ENCODE results near the gene ARFGEF3. TPM values are rescaled to one million over a fixed set of nuclear protein-coding genes. Genes with fewer than 3 reads are reported as not detected.
A peak's percentile ranks its signal among the peaks of the same experiment; 100 is the strongest.

Gene ARFGEF3
- total and polyA plus RNA-seq, 7 donors, result 1.5 to 5.2 (median 3.5) TPM

DNA sequence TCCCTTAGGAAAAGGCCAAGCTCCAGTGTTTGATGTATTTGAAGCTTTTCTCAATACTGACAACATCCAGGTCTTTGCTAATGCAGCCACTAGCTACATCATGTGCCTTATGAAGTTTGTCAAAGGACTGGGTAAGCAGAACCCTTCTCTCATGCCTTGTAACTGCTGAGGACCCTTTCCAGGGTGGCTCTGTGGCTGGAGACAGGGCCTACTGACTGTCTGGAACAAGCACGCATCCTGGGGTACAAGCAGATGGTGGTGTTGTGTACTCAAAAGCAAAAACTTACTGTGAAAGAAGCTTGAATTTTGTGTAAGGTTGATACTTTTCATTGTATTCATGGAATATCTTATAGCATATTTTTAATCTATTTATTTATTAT is 147.0 kb downstream of the ARFGEF3 start:
- H3K36me3 ChIP-seq, result no peaks in the 10 kb centered on the region
- no peak overlapping the region for H3K4me3 ChIP-seq
- H3K9me3 ChIP-seq, result no peaks in the 10 kb centered on the region
- DNase-seq, result no peak
- intact Hi-C loops (cut with DNase I), result no loop called here
- peak overlapping the region in 1 of 4 donors; percentile 26 for H3K27ac ChIP-seq
- H3K4me1 ChIP-seq, result peaks cover 0 to 16% (median 12%) of the 10 kb centered on the region in 4 donors
- WGBS, 2 donors, result 97% methylated on average over 1 of the region's 1 CpG
- no peaks in the 10 kb centered on the region for H3K27me3 ChIP-seq
- TF ChIP-seq EP300 (IDR thresholded peaks at IDR 0.05) (no peak), POLR2AphosphoS5 (IDR thresholded peaks at IDR 0.05) (no peak), POLR2A (IDR thresholded peaks at IDR 0.05) (no peak)
- TF ChIP-seq, protein P1, sequence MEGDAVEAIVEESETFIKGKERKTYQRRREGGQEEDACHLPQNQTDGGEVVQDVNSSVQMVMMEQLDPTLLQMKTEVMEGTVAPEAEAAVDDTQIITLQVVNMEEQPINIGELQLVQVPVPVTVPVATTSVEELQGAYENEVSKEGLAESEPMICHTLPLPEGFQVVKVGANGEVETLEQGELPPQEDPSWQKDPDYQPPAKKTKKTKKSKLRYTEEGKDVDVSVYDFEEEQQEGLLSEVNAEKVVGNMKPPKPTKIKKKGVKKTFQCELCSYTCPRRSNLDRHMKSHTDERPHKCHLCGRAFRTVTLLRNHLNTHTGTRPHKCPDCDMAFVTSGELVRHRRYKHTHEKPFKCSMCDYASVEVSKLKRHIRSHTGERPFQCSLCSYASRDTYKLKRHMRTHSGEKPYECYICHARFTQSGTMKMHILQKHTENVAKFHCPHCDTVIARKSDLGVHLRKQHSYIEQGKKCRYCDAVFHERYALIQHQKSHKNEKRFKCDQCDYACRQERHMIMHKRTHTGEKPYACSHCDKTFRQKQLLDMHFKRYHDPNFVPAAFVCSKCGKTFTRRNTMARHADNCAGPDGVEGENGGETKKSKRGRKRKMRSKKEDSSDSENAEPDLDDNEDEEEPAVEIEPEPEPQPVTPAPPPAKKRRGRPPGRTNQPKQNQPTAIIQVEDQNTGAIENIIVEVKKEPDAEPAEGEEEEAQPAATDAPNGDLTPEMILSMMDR (IDR thresholded peaks at IDR 0.05), result no peak

DNA sequence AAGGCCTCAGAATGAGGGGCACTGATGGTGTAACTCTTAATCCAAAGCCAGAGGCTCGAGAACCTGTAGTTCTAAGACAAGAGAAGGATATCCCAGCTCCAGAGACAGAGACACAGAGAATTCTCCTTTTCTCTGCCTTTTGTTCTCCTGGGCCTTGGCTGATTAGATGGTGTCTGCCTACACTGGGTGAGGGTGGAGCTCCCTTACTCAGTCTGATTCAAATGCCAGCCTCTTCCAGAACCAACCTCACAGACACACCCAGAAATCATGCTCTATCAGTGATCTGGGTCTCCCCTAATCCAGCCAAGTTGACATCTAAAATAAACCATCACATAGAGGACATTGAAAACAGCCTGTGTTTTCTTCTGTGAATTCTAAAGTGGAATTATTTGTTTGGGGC is 148.0 kb downstream of the ARFGEF3 start:
- Histone ChIP-seq H3K36me3 (no peaks in the 10 kb centered on the region), H3K9me3 (no peaks in the 10 kb centered on the region), H3K27ac (no peak overlapping the region), H3K4me1 (peaks cover 0 to 16% (median 12%) of the 10 kb centered on the region in 4 donors), H3K27me3 (no peaks in the 10 kb centered on the region), H3K4me3 (no peak overlapping the region)
- intact Hi-C loops (cut with DNase I), result no loop called here
- DNase-seq, result no peak
- WGBS, 2 donors, result 87 to 90% methylated on average over 1 of the region's 1 CpG
- TF ChIP-seq EP300 (IDR thresholded peaks at IDR 0.05) (no peak), POLR2AphosphoS5 (IDR thresholded peaks at IDR 0.05) (no peak), POLR2A (IDR thresholded peaks at IDR 0.05) (no peak)
- TF ChIP-seq, protein P1 (IDR thresholded peaks at IDR 0.05), result no peak

DNA sequence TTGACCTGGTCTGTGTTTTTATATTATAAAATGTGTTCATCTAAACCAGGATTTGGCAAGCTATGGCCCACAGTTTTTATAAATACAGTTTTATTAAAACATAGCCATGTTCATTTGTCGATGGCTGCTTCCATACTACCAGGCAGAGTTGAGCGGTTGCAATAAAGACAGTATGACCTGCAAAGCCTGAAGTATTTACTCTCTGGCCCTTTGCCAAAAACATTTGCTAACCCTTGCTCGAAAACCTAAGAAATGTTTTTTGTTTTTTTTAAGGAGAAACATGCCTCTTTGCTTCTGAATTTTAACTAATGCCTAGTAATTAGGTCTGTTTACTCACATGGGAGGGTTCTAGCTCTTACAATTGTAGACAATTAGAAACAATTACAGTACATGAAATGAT is 148.6 kb downstream of the ARFGEF3 start:
- no peaks in the 10 kb centered on the region for H3K9me3 ChIP-seq
- H3K4me1 ChIP-seq, result peaks cover 0 to 16% (median 12%) of the 10 kb centered on the region in 4 donors
- H3K36me3 ChIP-seq, result no peaks in the 10 kb centered on the region
- TF ChIP-seq POLR2AphosphoS5 (IDR thresholded peaks at IDR 0.05) (no peak), EP300 (IDR thresholded peaks at IDR 0.05) (no peak), POLR2A (IDR thresholded peaks at IDR 0.05) (no peak)
- TF ChIP-seq, protein P1 (IDR thresholded peaks at IDR 0.05), result no peak
- H3K27ac ChIP-seq, result no peak overlapping the region
- 13 to 59% methylated on average over 3 of the region's 3 CpGs for WGBS, 2 donors
- H3K4me3 ChIP-seq, result no peak overlapping the region
- H3K27me3 ChIP-seq, result no peaks in the 10 kb centered on the region
- intact Hi-C loops (cut with DNase I), result no loop called here
- no peak for DNase-seq

DNA sequence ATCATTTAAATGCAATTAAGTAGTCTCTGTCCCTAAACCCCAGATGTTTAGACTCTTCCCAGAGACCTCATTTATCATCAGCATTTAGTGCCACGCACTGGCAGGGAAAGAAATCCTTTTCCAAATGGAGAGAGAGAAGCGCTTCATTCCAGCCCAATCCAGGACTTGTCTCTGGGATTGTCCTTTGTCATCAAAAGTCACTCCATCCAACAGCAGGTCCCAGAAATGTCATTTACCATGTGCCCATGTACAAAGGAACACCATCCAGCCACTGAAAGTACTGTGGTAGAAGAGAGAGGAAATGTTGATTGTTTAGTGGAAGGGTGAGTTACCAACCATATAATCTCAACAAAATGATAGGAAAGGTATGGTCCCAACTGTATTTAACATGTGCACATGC is 149.1 kb downstream of the ARFGEF3 start:
- 50 to 71% methylated on average over 2 of the region's 2 CpGs for WGBS, 2 donors

More for the DNA sequence above, 149.1 kb downstream of the ARFGEF3 start:
- Histone ChIP-seq H3K27me3 (no peaks in the 10 kb centered on the region), H3K27ac (no peak overlapping the region), H3K36me3 (no peaks in the 10 kb centered on the region), H3K4me1 (peaks cover 0 to 16% (median 12%) of the 10 kb centered on the region in 4 donors), H3K9me3 (no peaks in the 10 kb centered on the region), H3K4me3 (no peak overlapping the region)
- TF ChIP-seq EP300 (IDR thresholded peaks at IDR 0.05) (no peak), POLR2AphosphoS5 (IDR thresholded peaks at IDR 0.05) (no peak), POLR2A (IDR thresholded peaks at IDR 0.05) (no peak)
- TF ChIP-seq, protein P1 (IDR thresholded peaks at IDR 0.05), result no peak
- intact Hi-C loops (cut with DNase I), result no loop called here
- DNase-seq, result no peak
